ENCODE data around the gene OXGR1. TPM values are rescaled to one million over a fixed set of nuclear protein-coding genes. Genes with fewer than 3 reads are reported as not detected.

Gene OXGR1
- total and polyA plus RNA-seq, 8 donors: 0.18 to 2.3 (median 0.45) TPM; not detected in 2

- Histone ChIP-seq H3K27ac (no peak overlapping the region), H3K36me3 (no peaks in the 10 kb centered on the region), H3K27me3 (peaks cover 0 to 15% (median 3%) of the 10 kb centered on the region in 4 donors), H3K4me1 (no peaks in the 10 kb centered on the region), H3K9me3 (no peaks in the 10 kb centered on the region), H3K4me3 (no peak overlapping the region)
- TF ChIP-seq, protein P1, sequence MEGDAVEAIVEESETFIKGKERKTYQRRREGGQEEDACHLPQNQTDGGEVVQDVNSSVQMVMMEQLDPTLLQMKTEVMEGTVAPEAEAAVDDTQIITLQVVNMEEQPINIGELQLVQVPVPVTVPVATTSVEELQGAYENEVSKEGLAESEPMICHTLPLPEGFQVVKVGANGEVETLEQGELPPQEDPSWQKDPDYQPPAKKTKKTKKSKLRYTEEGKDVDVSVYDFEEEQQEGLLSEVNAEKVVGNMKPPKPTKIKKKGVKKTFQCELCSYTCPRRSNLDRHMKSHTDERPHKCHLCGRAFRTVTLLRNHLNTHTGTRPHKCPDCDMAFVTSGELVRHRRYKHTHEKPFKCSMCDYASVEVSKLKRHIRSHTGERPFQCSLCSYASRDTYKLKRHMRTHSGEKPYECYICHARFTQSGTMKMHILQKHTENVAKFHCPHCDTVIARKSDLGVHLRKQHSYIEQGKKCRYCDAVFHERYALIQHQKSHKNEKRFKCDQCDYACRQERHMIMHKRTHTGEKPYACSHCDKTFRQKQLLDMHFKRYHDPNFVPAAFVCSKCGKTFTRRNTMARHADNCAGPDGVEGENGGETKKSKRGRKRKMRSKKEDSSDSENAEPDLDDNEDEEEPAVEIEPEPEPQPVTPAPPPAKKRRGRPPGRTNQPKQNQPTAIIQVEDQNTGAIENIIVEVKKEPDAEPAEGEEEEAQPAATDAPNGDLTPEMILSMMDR (IDR thresholded peaks at IDR 0.05): no peak
- DNase-seq: no peak
- 63 to 66% methylated on average over 4 of the region's 4 CpGs for WGBS, 2 donors
- no peak for ATAC-seq
- FAIRE-seq: no peak
- intact Hi-C loops (cut with DNase I): no loop called here
Observed at GRCh38 chr13:96996107-96996506, 1.8 kb upstream of the OXGR1 start.

GRCh38 chr13:96994858-96995243, 575 bp upstream of the OXGR1 start:
- Histone ChIP-seq H3K4me3 (no peak overlapping the region), H3K27me3 (peaks cover 0 to 15% (median 3%) of the 10 kb centered on the region in 4 donors), H3K9me3 (no peaks in the 10 kb centered on the region), H3K36me3 (no peaks in the 10 kb centered on the region), H3K27ac (no peak overlapping the region), H3K4me1 (no peaks in the 10 kb centered on the region)
- WGBS, 2 donors: 49 to 58% methylated on average over 10 of the region's 10 CpGs
- no peak for FAIRE-seq
- ATAC-seq: no peak
- DNase-seq: no peak
- intact Hi-C loops (cut with DNase I): no loop called here
- TF ChIP-seq, protein P1 (IDR thresholded peaks at IDR 0.05): no peak

- intact Hi-C loops (cut with DNase I): no loop called here
- ATAC-seq: peak in 3 of 4 donors; percentile 27 to 40 (median 38)
- FAIRE-seq: no peak
- Histone ChIP-seq H3K4me3 (peak overlapping the region; percentile 11 to 47 (median 31)), H3K27me3 (peaks cover 0 to 15% (median 3%) of the 10 kb centered on the region in 4 donors), H3K9me3 (no peaks in the 10 kb centered on the region), H3K36me3 (no peaks in the 10 kb centered on the region), H3K4me1 (no peaks in the 10 kb centered on the region), H3K27ac (no peak overlapping the region)
- TF ChIP-seq, protein P1 (IDR thresholded peaks at IDR 0.05): no peak
- DNase-seq: no peak
- WGBS, 2 donors: 30 to 38% methylated on average over 8 of the region's 8 CpGs
Observed at GRCh38 chr13:96993634-96994016, 651 bp downstream of the OXGR1 start.

DNA sequence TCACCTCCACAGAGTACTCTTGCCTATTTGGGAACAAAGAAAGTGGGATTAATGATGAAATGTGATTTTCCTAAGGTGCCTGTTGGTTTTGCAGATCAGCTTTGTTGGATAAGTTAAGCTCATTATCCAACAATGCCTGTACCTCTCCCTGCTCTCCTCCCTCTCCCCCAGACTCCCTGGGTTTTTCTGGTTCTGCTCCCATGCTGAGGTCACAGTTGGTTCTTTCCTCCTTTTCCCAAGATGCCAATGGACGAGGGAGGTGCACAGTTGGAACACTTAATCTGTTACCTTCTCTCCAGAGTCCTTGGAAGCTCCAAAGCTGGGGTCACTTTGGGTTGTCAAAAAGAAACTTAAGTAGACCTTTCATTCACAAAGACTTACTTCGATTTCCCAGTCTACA, 1.6 kb downstream of the OXGR1 start:
- Histone ChIP-seq H3K36me3 (no peaks in the 10 kb centered on the region), H3K4me1 (no peaks in the 10 kb centered on the region), H3K9me3 (no peaks in the 10 kb centered on the region), H3K27me3 (peaks cover 0 to 15% (median 3%) of the 10 kb centered on the region in 4 donors), H3K4me3 (no peak overlapping the region), H3K27ac (no peak overlapping the region)
- ATAC-seq (no peak), FAIRE-seq (no peak), DNase-seq (no peak)
- TF ChIP-seq, protein P1 (IDR thresholded peaks at IDR 0.05): no peak
- WGBS, 2 donors: 55% methylated on average over 2 of the region's 2 CpGs
- intact Hi-C loops (cut with DNase I): no loop called here

- DNase-seq: no peak
- TF ChIP-seq, protein P1 (IDR thresholded peaks at IDR 0.05): no peak
- H3K4me3 ChIP-seq: no peak overlapping the region
- no peak for FAIRE-seq
- intact Hi-C loops (cut with DNase I): no loop called here
- 50 to 59% methylated on average over 3 of the region's 3 CpGs for WGBS, 2 donors
- peaks cover 0 to 13% (median 1%) of the 10 kb centered on the region in 4 donors for H3K27me3 ChIP-seq
- H3K36me3 ChIP-seq: no peaks in the 10 kb centered on the region
- ATAC-seq: no peak
- H3K9me3 ChIP-seq: no peaks in the 10 kb centered on the region
- no peak overlapping the region for H3K27ac ChIP-seq
- H3K4me1 ChIP-seq: no peaks in the 10 kb centered on the region
Observed at GRCh38 chr13:96991072-96991471, 3.2 kb downstream of the OXGR1 start.
